ENCODE results near the gene SPRR2F. TPM values are rescaled to one million over a fixed set of nuclear protein-coding genes. Genes with fewer than 3 reads are reported as not detected.
"Not testable (repeated sequence)": the region's sequence is repeated elsewhere in the genome, so short reads cannot be mapped to it uniquely, and the experiment has no call there.

Gene SPRR2F, protein sequence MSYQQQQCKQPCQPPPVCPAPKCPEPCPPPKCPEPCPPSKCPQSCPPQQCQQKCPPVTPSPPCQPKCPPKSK
- total RNA-seq: not detected in 2 replicates

GRCh38 chr1:153113416-153113815, at the start of gene SPRR2F:
SPRR2F (minus strand) TSS chr1:153113516; CDS start chr1:153112733, 783 bp downstream.
- intact Hi-C loops (cut with micrococcal nuclease): no loop called here

DNA sequence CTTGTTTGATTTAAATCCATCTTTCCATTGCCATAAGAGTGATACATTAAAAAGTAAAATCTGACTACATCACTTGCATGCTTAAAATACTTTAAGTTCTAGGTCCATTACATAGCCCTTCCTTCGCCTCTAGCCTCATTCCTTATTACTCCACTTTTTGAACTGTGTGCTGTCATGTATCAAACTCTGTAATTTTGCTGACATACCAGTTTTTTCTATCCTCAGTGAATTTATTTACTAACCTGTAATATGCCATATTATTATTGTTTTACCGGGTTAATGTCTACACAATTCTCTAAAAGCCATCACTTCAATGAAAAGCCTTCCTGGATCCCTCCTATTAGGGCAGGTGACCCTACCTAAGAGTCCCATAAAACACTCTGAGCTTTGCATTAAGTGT, 42.2 kb upstream of the SPRR2F start:
- intact Hi-C loops (cut with micrococcal nuclease): no loop called here

- intact Hi-C loops (cut with micrococcal nuclease): no loop called here
These were observed 39.2 kb upstream of the SPRR2F start for GRCh38 chr1:153152481-153152880.

DNA sequence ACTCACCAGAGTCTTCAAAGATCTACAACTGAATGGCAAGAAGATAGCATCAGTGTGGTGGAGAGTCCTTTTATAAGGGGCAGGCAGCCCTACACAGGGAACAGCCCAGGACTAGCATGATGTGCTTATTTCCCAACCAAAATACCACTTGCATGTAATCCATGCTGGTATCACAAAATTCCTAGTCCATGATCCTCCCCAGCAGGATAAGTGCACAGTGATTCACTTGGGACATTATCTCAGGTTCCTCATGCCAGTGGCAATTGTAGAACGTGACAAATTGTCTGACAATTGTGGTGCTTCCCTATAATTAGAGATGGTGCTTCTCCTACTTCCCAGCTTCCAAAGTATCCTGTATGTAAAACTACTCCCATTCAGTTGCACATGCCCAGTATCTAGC, 37.5 kb upstream of the SPRR2F start, which contains the start of gene SPRR2G:
TSS of gene SPRR2G (minus strand) at position 45 of the 400 bp plus-strand sequence. CDS start 780 bp downstream, outside the sequence.
- intact Hi-C loops (cut with micrococcal nuclease): no loop called here

- intact Hi-C loops (cut with micrococcal nuclease): no loop called here
These were observed 28.1 kb upstream of the SPRR2F start for GRCh38 chr1:153141377-153141776.

DNA sequence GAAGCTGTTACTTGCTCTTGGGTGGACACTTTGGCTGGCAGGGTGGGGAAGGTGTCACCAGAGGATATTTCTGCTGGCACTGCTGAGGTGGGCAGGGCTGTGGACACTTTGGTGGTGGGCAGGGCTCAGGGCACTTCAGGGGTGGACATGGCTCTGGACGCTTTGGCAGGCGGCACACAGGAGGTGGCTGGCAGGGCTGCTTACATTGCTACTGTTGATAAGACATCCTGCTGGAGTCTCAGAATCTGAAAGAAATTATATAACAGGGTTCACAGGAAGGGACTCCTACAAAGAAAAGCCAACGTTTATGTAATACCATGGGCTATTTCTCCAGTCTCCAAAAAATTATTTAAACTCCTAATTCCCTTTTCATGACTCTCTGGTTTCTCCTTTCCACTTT, 27.2 kb upstream of the SPRR2F start:
- intact Hi-C loops (cut with micrococcal nuclease): no loop called here

- intact Hi-C loops (cut with micrococcal nuclease): no loop called here
These were observed 20.4 kb upstream of the SPRR2F start for GRCh38 chr1:153133743-153134142.

DNA sequence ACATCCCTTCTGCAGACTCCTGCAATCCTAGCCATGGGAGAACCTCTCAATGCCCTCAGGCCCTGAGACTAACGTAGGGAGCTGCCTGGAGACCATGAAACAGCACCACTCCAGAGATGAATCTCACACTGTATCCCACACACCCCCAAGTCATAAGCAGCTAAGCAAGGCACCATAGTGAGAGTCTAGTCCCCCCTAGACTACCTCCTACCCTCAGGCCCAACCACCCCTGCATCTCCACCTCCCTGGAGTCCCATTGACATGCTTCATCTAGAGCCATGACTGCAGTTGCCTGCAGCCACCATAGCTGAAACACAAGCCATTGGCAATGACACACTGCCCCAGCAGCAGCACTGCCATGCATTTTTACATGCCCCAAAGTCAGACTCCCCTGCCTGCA, 20.0 kb upstream of the SPRR2F start:
- intact Hi-C loops (cut with micrococcal nuclease): no loop called here

DNA sequence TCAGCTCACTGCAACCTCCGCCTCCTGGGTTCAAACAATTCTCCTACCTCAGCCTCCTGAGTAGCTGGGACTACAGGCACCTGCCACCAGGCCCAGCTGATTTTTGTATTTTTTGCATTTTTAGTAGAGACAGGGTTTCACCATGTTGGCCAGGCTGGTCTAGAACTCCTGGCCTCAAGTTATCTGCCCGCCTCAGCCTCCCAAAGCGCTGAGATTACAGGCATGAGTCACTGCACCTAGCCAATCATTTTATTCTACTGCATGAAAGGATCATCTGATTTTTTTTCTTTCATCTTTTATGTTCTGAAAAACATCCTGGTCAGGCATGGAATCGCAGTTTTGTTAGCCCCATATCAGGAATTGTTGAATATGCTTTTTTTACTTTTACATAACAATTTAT, 15.4 kb upstream of the SPRR2F start:
- intact Hi-C loops (cut with micrococcal nuclease): not testable (repeated sequence)

DNA sequence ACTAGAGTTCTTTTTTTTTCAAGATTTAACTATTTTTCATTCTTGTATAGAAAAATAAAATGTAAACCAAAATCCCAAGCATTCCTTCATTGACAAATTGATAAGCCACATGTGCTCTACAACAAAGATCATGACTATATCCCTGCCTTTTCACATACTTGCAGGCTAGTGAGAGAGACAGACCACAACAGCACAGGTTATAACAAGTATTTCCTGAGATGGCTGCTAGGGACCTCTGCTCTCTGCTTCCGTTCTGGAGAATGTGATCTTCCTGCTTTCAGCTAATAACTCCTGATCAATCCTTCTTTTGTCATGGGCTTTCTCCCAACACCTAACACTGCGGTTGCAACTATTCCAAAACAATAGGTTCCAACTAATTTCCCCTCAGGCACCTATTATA, 14.0 kb upstream of the SPRR2F start:
- intact Hi-C loops (cut with micrococcal nuclease): no loop called here

- intact Hi-C loops (cut with micrococcal nuclease): no loop called here
These were observed 12.2 kb upstream of the SPRR2F start for GRCh38 chr1:153125536-153125935.

GRCh38 chr1:153123793-153124192, 10.5 kb upstream of the SPRR2F start:
- intact Hi-C loops (cut with micrococcal nuclease): not testable (repeated sequence)

DNA sequence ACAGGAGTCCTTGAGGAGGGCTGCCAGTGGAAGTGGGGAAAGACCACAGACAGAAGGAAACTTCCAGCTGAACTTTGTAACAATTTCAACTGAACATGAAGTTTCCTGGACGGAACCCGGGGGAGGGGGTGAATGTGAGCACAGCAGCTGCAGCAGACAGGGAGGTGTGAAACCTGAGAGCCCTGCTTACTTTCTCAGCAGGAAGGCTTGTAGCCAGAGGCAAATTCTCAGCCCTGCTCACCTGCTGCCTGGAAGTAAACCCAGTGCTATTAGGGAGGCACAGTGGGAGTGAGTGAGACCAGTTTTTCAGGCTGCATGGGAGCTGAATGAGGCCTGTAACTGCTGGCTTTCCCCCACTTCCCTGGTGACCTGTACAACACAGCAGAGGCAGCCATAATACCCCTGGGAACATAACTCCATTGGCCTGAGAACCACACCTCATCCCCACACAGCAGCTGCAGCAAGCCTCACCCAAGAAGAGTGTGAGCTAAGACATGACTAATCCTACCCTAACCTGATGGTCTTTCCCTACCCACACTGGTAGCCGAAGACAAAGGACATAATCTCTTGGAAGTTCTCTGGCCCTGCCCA, 9.6 kb upstream of the SPRR2F start:
- intact Hi-C loops (cut with micrococcal nuclease): no loop called here

DNA sequence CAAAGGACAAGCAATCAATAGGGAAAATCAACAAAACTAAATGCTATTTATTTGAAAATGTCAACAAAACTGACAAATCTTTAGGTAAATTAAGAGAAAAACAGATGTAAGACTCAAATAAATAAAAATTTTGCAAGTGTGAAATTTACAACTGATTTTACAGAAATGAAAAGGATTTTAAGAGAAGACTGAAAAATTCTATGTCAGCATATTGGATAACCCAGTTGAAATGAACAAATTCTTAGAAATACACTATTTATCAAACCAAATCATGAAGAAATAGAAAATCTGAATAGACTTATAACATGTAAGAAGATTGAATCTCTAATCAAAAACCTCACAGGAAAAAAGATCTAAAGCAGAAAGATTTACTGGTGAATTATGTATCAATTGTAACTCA, 7.6 kb upstream of the SPRR2F start:
- intact Hi-C loops (cut with micrococcal nuclease): no loop called here

- intact Hi-C loops (cut with micrococcal nuclease): no loop called here
These were observed 6.2 kb upstream of the SPRR2F start for GRCh38 chr1:153119491-153119971.

- intact Hi-C loops (cut with micrococcal nuclease): not testable (repeated sequence)
These were observed 1.9 kb upstream of the SPRR2F start for GRCh38 chr1:153115264-153115663.

- intact Hi-C loops (cut with micrococcal nuclease): not testable (repeated sequence)
These were observed 862 bp downstream of the SPRR2F start for GRCh38 chr1:153112454-153112853.

- intact Hi-C loops (cut with micrococcal nuclease): no loop called here
These were observed 13.1 kb downstream of the SPRR2F start for GRCh38 chr1:153100245-153100644.

DNA sequence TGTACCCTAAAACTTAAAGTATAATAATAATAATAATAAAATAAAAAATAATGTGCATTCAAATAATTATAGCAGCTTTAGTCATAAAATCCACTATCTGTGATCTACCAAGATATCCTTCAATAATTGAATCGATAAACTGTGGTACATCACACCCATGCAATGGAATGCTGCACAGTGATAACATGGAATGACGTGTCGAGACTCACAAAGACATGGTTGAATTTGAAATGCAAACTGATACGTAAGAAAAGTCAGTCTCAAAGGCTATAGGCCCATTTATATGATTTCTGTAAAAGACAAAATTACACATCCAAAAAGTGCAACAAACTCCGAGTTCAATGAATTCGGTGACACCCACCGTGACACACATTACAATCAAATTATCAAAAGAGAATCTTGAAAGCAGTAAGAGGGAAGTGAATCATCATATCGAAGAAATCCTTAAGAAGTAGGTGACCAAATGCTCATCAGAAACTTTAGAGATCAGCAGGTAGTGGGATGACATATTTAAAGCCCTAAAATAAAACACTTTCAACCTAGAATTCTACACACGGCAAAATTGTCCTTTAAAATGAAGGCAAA, 13.8 kb downstream of the SPRR2F start:
- intact Hi-C loops (cut with micrococcal nuclease): no loop called here

DNA sequence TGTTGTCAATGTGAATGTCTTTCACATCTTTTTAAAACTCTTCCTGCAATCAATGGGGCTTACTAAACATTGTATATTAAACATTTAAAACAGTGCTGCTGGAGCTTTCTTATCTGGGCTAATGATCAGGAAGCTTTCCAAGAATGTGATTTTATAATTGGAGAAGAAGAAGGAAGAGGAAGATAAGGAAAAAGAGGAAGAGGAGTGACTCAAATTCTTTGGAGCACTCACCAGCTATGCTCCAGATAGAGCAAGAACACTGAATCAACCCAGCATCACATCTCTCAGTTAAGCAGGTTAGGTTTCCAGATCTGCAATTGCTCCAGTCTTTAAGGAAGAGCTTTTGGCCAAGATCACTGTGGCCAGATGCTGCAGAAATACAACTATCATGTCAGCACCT, 17.6 kb downstream of the SPRR2F start:
- intact Hi-C loops (cut with micrococcal nuclease): no loop called here

DNA sequence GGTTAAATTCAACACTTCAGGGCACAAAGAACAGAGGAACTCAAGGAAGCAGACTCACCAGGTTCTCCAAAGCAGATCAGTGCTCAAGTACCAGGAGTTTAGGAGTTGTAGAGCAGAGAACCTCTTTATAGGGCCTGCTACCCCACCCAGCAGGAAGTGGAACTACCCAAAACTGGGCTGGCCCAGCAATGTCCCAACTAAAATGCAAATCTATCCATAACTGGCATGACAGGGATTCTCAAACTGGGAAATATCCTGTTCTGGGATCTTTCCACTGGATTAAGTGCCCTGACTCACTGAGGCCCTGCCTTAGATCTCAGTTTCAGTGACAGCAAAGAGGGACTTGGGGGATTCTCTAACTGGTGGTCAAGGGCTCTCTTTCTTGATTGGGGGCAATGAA, 18.9 kb downstream of the SPRR2F start, which contains the start of gene SPRR2E:
TSS of gene SPRR2E (minus strand) at position 101 of the 400 bp plus-strand sequence. CDS start 775 bp downstream, outside the sequence.
- intact Hi-C loops (cut with micrococcal nuclease): no loop called here

DNA sequence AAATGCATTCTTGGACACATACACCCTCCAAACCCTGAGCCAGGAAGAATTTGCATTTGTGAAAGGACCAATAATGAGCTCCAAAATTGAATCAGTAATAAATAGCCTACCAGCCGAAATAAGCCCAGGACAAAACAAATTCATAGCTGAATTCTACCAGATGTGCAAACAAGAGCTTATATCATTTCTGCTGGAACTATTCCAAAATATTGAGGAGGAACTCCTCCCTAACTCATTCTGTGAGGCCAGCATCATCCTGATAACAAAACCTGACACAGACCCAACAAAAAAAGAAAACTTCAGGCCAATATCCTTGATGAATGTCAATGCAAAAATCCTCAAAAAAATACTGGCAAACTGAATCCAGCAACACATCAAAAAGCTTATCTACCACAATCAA, 25.7 kb downstream of the SPRR2F start:
- intact Hi-C loops (cut with micrococcal nuclease): no loop called here

- intact Hi-C loops (cut with micrococcal nuclease): no loop called here
These were observed 31.6 kb downstream of the SPRR2F start for GRCh38 chr1:153081736-153082135.
